Cortex of kidney (tissue), 1 donor: ENCODE data around the gene OR2G2.

Experiments
- DNase-seq: peaks from one replicate; lab custom pipeline; 2025; lab: John Stamatoyannopoulos, UW

Gene OR2G2, protein sequence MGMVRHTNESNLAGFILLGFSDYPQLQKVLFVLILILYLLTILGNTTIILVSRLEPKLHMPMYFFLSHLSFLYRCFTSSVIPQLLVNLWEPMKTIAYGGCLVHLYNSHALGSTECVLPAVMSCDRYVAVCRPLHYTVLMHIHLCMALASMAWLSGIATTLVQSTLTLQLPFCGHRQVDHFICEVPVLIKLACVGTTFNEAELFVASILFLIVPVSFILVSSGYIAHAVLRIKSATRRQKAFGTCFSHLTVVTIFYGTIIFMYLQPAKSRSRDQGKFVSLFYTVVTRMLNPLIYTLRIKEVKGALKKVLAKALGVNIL

DNA sequence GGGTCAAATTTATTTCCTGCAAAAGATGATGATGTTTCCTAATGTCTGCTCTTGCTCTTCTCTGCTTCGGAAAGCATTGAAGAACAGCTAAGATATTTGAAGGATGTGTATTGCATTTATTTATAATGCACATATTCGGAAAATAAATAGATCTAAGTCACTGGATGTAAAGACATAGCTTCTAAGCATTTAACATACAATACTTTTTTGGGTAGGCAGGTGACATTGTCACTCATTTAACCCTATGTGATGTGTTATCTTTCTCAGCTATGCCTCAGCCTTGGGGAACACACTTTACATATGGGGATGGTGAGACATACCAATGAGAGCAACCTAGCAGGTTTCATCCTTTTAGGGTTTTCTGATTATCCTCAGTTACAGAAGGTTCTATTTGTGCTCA lies at the start of gene OR2G2:
OR2G2 (plus strand) TSS at position 301 of the 400 bp plus-strand sequence; CDS start at position 301, 0 bp downstream.
- no peak for DNase-seq

DNA sequence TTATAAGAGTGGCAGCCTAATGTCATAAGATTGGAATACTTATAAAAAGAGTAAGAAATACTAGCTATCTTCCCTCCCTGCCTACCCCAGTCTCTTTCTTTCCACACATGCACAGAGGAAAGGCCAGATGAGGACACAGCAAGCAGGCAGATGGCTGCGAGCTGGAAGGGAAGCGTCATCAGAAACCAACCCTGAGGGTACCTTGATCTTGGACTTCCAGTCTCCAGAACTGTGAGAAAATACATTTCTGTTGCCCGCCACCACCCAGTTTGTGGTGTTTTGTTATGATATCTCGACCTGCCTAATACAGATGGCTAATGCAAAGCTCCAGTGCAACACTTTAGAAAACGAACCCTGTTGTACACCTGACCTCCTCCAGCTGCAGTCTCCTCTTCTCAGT lies 49.6 kb upstream of the OR2G2 start:
- DNase-seq = no peak

DNA sequence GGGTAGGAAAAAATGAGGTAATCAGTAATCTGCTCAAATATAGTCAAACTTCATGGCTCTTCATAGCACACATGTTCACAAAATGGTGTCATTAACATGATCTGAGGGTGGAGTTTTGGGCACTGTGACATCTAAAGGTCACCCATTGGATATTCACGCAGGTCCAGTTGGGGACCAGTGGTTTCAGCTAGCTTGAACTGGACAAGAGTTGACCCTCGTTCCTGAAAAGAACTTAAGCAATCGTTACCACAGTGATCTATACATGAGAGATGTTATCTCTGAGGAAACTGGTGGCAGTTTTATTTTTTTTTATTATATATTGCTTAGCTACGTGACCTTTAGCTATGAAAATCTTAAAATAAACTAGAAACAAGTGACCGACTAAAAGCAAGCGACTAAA lies 48.9 kb upstream of the OR2G2 start:
- DNase-seq = no peak

DNA sequence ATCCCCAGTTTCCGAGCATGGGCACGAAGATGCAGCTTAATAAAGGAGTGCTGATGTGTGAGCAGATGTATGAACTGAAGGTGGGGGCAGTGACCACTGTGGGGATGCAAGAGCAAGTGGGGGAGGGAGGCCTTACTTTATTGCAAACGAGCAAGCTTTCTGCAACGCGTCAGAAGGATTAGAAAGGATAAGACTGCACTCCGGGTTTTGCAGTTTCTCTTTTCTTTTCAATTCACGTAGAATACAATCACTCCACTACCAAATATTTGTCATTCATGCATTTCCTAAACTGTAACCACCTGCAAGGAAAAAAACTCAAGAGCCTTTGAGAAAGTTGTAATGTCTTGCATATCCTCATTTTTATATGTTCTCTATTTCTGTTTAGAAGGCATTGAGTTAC lies 47.6 kb upstream of the OR2G2 start:
- DNase-seq = no peak

DNA sequence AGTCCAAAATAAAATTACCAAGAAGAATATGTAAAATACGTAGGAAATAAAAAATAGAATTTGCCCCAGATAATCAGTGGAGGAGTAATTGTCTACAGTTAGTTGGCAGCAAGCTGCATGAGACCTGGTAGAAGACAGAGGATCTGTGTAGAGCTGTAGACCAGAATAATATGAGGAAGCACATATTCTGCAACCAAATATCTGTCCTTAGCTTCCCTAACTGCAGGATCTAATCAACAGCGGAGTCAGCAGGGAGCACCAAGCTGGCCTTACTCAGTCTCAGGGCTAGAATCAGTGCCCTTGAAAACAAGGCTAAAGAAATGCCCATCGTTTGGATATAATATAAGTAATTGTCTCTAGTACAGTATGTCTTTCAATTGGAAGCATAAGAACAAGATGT lies 45.3 kb upstream of the OR2G2 start:
- no peak for DNase-seq

DNA sequence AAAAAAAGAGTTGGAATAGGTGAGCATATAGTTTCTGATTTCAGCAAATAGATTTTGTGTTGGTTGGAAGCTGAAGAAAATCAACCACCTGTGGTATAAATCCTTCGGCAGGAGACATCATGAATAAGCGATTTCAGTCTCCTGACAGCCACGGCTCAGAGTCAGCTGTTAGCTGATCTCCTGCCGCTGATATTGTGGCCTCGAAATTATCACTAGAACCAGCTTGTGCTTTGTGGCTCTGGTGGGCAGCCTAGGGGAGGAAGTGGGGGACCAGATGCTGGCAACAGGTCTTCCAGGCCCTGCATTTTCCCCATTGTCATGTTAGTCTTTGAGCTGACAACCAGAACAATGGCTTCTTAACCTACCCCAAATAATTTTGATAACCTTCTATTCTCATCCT lies 40.1 kb upstream of the OR2G2 start:
- no peak for DNase-seq

DNA sequence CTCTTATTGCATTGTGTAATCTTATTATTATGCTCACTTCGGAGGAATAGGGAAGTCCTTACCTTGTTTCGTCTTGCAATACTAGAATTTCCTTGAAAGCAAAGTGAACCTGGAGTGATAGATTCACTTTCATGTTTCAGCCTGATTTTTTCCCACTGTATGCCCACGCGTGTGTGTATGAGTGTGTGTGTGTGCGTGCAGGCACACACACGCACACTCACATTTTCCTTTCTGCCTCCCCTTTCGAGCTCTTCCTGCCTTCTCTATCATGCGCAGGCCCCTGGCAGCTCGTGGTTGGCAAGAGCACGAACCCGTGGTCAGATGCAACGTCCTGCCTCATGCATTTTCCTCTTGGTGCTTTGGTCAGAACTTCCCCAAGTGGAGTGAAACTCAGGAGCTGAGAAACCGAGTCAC lies 39.4 kb upstream of the OR2G2 start, which contains the start of gene GCSAML:
GCSAML (plus strand) TSS at position 366 of the 414 bp plus-strand sequence. CDS start 58 bp downstream, outside the sequence.
- DNase-seq = no peak

DNA sequence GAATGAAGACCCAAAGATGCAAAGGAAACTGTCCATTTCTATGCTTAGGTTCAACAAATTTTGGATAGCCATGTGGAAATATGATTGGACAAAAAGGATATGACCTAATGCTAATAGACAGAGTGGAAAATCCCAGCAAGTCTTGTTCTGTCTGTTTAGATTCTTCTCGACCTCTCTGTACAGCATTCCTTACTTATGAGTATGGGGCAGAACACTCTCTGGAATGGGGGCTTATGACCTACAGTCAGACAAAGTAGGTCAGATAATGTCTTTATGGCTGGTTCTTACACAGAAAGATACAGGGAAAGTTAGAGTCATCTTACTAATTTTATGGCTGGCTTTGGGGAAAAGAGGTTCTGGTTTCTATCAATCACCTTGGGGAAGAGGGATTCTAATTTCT lies 36.4 kb upstream of the OR2G2 start:
- DNase-seq = no peak

DNA sequence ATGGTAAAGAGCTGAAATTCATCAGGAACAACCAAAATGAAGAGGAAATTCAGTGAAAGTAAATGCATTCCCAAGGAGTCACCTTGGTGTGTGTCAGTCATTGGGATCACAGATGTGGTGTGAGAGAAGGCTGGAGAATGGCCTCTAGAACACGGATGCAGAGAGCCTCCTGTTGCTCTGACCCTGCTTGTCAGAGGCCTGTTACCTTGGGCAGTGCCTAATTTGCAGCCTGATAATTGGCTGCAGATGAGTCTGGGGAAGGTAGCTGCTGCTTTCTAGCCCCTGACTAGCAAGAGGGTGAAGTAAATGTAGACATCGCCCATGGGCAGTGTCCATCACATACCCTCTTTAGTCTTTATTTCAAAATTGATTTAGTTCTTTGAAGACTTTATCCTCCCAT lies 35.9 kb upstream of the OR2G2 start:
- no peak for DNase-seq

DNA sequence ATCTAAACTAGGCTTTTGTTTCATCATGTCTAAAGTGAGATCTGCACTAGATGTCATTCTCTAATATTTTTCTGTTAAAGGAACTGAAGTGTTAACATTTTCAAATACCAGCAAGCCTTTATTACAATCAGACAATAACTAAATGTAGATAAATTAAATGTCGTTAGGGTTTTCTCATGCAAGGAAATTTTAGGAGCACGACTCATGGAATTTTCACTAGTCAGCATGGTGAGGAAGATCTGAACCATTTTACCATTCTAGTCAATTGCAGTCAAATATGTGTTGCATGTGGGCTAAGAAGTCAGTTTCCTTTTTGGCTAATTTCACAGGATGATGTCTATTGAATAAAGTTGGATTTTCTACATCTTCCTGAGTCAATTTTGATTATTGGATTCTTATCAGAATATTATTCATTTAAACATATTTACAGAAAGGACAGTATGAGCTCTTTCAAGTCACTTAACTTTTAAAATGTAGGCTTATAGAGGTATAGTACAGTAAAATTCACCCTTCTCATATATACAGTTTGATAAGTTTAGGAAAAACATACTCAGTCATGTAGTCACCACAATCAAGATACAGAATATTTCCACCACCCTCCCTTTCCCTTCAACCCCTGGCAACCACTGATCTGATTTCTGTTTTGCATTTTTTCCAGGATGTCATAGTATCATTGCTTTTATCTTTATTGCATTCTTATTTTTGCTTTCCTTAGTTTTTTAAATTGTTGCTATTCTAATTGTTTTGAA lies 30.1 kb upstream of the OR2G2 start:
- no peak for DNase-seq

DNA sequence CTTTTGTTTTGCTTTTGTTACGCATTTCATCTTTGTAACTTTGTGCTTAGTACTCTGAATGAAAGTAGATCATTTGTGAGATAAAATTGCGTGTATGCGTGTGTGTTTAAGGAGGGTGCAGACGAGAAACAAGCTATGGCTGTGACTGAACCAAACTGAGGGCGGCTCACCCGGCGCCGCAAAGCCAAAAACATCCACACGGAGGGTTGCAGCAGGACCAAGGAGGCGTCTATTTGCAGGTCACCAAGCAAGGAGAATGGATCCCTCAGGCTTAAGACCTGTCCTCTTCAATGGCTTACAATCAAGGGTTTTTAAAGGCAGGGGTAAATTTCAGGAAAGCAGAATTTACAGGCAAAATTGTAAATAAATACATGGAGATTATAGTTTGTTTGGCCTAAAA lies 26.4 kb upstream of the OR2G2 start:
- no peak for DNase-seq

DNA sequence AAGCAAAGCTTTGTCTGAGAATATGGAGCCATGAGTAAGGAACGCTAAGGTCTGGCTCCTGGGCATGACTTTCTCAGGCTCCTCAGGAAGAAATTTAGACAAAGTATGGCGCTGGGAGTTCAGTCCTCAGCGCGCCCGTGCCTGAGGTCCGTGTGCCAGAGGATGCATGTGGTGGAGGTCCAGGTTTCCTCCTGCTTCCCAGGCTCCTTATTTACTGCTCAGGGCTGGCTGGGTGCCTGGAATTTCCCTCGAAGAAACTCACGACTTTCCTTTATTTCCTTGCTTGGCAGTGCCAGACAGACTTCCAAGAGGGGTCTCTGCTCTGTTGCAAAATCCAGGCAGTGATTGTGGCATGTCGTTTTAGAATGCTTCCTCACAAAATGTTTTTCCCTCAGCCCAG lies 26.0 kb upstream of the OR2G2 start:
- no peak for DNase-seq

DNA sequence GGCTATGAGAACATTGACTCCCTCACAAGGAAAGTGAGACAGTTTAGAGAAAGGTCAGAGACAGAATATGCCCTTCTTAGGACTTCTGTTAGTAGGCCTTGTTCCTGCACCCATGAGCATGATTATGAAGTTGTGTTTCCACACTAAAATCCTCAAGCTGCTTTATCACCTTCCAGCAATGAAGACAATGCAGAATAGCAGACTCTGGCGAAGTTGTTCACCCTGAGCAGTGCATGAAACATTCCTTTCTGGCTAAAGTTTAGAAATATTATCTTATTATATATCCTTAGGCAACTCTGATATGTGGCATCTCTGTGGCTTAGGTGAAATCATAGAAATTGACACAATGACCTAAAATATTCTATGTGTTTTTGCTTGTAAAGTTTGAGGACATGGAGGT lies 13.9 kb upstream of the OR2G2 start:
- no peak for DNase-seq

DNA sequence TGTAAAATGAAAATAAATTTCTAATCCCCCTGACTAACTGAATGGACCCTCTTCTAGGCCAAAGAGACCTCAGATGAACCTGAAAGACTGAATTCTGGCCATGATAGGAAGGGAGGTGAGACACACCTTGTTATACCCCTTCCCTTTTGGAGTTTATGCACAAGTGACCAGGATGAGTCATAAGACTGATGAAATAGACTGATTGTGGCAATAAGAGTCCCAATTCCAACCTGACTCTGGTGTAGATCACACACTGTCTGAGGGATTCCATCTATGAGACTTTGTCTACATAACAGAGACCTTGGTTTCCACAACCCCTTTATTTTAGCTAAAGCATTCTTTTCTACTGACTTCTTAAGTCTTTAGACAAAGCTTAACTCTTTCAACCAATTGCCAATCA lies 13.5 kb upstream of the OR2G2 start:
- no peak for DNase-seq

DNA sequence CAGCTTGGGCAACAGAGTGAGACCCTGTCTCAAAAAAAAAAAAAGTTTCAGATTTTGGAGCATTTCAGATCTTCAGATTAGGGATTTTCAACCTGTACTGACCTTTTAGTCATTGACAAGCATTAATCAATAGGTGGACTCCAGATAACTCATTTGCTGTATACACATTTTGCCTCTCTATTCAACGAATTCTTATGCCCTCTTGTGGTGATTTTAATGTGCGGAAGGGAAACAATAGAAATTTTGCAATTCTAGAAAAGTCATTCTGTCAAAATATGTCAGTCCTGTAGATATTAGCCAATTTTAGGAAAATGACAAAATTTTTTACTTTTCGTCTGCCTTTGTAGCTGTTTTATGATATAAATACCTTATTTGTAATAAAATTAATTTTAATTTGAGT lies 11.6 kb upstream of the OR2G2 start:
- DNase-seq = no peak

DNA sequence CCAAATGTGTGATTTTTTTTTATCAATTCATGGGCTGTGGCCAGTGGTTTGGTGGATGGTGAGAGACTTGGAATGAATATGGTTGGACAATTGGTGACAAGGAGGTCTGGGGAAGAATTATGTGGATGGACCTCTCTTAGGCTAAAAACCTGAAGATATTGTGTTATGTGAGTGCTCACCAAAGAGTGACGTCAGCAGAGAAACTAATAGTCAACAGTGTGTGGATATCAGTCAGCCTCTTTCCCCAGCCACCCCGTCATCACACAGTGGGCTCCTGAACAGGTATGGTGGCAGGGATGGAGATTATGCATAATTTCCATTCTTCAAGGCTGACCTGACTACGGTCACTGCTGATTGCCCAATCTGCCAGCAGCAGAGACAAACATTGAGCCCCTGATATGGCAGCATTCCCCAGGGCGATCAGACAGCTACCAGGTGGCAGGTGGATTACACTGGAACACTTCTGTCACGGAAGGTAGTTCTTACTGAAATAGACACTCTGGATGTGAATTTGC lies 9.2 kb upstream of the OR2G2 start:
- no peak for DNase-seq

DNA sequence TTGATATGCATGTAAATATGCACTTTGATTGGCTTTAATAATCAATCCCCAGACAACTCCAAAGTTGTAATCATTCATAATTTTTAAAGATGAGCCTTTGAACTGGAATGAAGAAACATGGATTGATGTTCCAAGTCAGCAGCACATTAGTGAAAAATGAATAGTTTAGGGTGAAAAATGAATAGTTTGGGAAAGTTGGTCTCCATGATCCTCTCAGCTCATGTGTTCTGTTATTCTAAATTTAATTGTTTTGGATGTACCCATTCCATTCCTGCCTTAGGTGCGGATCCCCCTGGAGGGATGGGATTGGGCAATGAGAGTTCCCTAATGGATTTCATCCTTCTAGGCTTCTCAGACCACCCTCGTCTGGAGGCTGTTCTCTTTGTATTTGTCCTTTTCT lies 17.1 kb downstream of the OR2G2 start, which contains the start of gene OR2G3:
OR2G3 (plus strand) TSS at position 301 of the 400 bp plus-strand sequence; CDS start at position 301, 0 bp downstream.
- no peak for DNase-seq

DNA sequence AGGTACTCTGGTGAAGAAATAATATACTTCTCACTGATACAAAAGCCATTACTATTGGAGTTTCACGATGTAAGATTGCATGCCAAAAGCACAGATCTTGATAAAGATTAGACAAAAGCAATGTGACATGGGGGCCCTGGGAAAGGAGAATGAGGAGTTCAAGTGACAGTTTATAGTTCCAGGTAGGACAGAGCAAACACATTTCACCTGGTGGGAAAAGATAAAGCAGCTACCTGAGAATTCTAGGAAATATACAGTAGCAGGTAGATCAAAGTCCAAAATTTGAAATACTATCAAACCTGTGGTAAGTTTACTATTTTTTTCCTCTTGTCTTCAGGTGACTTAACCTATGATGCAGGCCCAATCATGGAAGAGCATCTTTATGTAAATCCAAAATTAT lies 25.2 kb downstream of the OR2G2 start:
- no peak for DNase-seq

DNA sequence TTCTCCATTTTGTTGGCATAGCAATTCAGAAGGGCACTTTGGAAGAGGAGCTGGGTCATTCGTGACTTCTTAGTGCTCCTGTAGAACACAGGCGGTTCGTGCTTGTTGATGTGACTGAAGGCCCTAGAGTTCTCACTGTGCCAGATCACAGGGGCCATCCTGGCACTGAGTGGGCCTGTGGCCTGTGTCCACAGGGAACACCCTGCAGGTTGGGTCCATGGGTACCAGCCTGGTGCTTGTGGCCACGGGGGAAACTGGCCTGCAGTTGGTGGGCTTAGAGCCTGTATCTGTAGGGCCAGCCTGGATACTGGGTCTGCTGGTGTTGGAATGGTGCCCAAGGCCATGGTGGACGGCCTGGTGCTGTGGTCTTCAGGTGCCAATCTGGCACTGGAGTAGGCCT lies 26.5 kb downstream of the OR2G2 start:
- no peak for DNase-seq

DNA sequence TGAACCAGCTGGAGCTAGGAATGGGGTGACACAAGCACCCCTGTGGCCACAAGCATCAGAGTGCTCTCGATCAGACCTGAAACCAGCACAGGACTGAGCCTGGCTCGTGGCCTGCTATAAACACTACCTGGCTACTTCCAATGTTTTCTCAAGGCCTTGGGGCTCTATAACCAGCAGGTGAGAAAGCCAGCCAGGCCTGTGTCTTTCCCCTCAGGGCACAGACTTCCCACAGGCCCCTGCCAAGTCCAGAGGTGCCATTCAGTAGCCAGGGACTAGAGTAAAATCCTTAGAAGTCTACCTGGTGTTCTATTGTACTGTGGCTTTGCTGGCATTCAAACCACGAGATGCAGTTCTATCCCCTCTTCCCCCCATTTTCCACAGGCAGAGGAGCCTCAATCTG lies 39.8 kb downstream of the OR2G2 start:
- no peak for DNase-seq

DNA sequence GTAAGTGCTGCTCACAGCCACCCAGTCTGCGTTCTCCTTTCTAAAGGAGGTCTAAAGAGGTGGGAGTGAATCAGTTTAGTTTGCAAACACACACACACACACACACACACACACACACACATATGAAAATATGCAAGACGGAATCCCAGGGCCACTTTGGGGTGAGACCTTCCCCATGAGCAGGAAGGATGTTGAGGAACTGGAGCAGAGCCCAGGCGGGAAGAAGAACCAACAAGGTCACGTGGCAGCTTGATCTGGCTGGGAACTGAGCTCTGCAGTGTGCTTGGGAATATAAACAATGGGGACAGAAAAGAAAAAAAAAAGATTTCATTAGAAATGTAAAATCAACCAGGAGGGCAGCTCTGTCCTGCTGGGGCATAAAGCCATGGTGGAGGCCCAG lies 49.9 kb downstream of the OR2G2 start:
- no peak for DNase-seq

DNA sequence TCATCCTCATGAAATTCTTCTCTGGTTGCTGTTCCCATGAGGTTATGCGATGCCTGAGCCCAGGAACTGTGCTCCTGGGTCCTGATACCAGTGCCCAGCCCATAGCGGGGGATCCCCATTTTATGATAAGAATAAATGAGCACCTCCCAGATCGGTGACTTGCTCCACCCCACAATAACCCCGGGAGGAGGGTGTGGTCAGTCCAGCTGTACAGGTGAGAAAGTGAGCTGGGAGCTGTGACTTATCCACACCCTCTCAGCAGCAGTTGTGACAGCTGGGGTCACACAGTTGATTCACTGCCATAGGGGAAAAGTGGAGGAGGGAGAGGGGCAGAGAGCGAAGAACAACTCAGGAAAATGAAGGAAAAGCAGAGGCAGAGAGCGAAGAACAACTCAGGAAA lies 50.6 kb downstream of the OR2G2 start:
- no peak for DNase-seq
